Keratinocyte (primary cell): ENCODE results near the gene PEX10.

Source experiments
- CTCF ChIP-seq, 3 experiments: IDR thresholded peaks in 1 of 3; conservative IDR thresholded peaks in 1 of 3; optimal IDR thresholded peaks in 1 of 3; 2 replicates in 2 of 3; 3 replicates in 1 of 3; pipeline versions ENCODE3 to v1.5.1; 2011; ENCODE audit warnings: low read length in 3 of 3, mild to moderate bottlenecking in 3 of 3, moderate library complexity in 2 of 3, control low read depth in 1 of 3, inconsistent platforms in 1 of 3; ENCODE audit not compliant: insufficient read depth in 2 of 3; ENCODE audit errors: extremely low read depth in 1 of 3
- EZH2 ChIP-seq: IDR thresholded peaks from one replicate; pipeline ENCODE4 v1.6.1; 2012; ENCODE audit warnings: inconsistent platforms, mild to moderate bottlenecking, low read length, moderate library complexity

- no peak for TF ChIP-seq CTCF (optimal IDR thresholded peaks at IDR 0.05 in 1 of 3, IDR thresholded peaks at IDR 0.05 in 1 of 3, conservative IDR thresholded peaks at IDR 0.05 in 1 of 3; ENCODE audit: extremely low read depth in 1 of 3, insufficient read depth in 2 of 3, low read length in 3 of 3)
- no peak for TF ChIP-seq EZH2
These were observed 26.3 kb upstream of the PEX10 start for GRCh38 chr1:2438641-2439040.
